ENCODE measurements around the gene DDX11. TPM values are rescaled to one million over a fixed set of nuclear protein-coding genes. Genes with fewer than 3 reads are reported as not detected.

Gene DDX11
- polyA plus RNA-seq, 1 of the 3 experiments (the other 2 are of a cell fraction) = 33.4 TPM

GRCh38 chr12:31034372-31034771 lies 39.3 kb upstream of the DDX11 start:
- Histone ChIP-seq H3K79me2 (ENCODE audit: insufficient read depth) (no peaks in the 10 kb centered on the region), H3K4me1 (ENCODE audit: control insufficient read depth in 1 of 2, insufficient read depth in 2 of 2, low read depth in 1 of 2, low read length in 1 of 2) (no peaks in the 10 kb centered on the region), H3K27ac (ENCODE audit: low read depth in 2 of 2, low read length in 1 of 2) (no peak overlapping the region), H3K27me3 (ENCODE audit: insufficient read depth) (no peaks in the 10 kb centered on the region), H3K9ac (no peak overlapping the region), H3K4me3 (ENCODE audit: low read depth in 2 of 2, low read length in 1 of 2) (no peak overlapping the region), H3F3A (replicated peaks; ENCODE audit: insufficient read depth) (no peaks in the 10 kb centered on the region), H3K4me2 (no peak overlapping the region), H3K9me3 (no peaks in the 10 kb centered on the region), H3K36me3 (replicated peaks in 1 of 2; ENCODE audit: control insufficient read depth in 1 of 2, insufficient read depth in 2 of 2, low read length in 1 of 2) (no peaks in the 10 kb centered on the region), H4K20me1 (ENCODE audit: insufficient read depth) (no peaks in the 10 kb centered on the region), H2AFZ (ENCODE audit: low read depth) (no peak overlapping the region), H3K9me2 (no peaks in the 10 kb centered on the region)
- TF ChIP-seq RFX5 (IDR thresholded peaks at IDR 0.05; ENCODE audit: low read length) (no peak), MEF2A (IDR thresholded peaks at IDR 0.05; ENCODE audit: borderline replicate concordance, low read depth) (no peak), RCOR1 (IDR thresholded peaks at IDR 0.05; ENCODE audit: low read length) (no peak), EP300 (IDR thresholded peaks at IDR 0.05; ENCODE audit: borderline replicate concordance in 1 of 2, low read depth in 1 of 2, low read length in 1 of 2) (no peak), YY1 (IDR thresholded peaks at IDR 0.05; ENCODE audit: low read depth) (no peak), CHD2 (IDR thresholded peaks at IDR 0.05; ENCODE audit: low read length, partially characterized antibody) (no peak), SMC3 (IDR thresholded peaks at IDR 0.05; ENCODE audit: low read depth, low read length) (no peak)
- CTCF ChIA-PET = interaction anchor here (1.3 to 3.7 kb wide), 2 partner anchors 12 to 152 kb away, joined by 3 to 15 read pairs; no protein-coding TSS in a partner anchor
- DNase-seq = no peak
- 68% methylated on average over 3 of the region's 3 CpGs for WGBS (ENCODE audit: low lambda C conversion rate)
- POLR2A ChIA-PET = no interaction called here

- H2AFZ ChIP-seq (ENCODE audit: low read depth) = no peak overlapping the region
- H3K9me2 ChIP-seq = no peaks in the 10 kb centered on the region
- H3K9ac ChIP-seq = no peak overlapping the region
- H3K9me3 ChIP-seq = no peaks in the 10 kb centered on the region
- ChIA-PET POLR2A (no interaction called here), CTCF (interaction anchor here (0.9 to 3.7 kb wide), 2 partner anchors 13 to 159 kb away, joined by 3 to 15 read pairs; no protein-coding TSS in a partner anchor)
- H3K27me3 ChIP-seq (ENCODE audit: insufficient read depth) = no peaks in the 10 kb centered on the region
- no peaks in the 10 kb centered on the region for H3K79me2 ChIP-seq (ENCODE audit: insufficient read depth)
- no peaks in the 10 kb centered on the region for H3F3A ChIP-seq (replicated peaks; ENCODE audit: insufficient read depth)
- H3K27ac ChIP-seq (ENCODE audit: low read depth in 2 of 2, low read length in 1 of 2) = no peak overlapping the region
- no peak overlapping the region for H3K4me2 ChIP-seq
- H3K4me1 ChIP-seq (ENCODE audit: control insufficient read depth in 1 of 2, insufficient read depth in 2 of 2, low read depth in 1 of 2, low read length in 1 of 2) = no peaks in the 10 kb centered on the region
- H4K20me1 ChIP-seq (ENCODE audit: insufficient read depth) = no peaks in the 10 kb centered on the region
- TF ChIP-seq GATA2 (CRISPR knock-in tag; IDR thresholded peaks at IDR 0.05) (no peak), NFIC (IDR thresholded peaks at IDR 0.05; ENCODE audit: borderline replicate concordance) (no peak), RXRA (IDR thresholded peaks at IDR 0.05; ENCODE audit: borderline replicate concordance, low read depth) (no peak), ZBTB33 (IDR thresholded peaks at IDR 0.05; ENCODE audit: borderline replicate concordance, low read depth) (no peak), EZH2phosphoT487 (IDR thresholded peaks at IDR 0.05; ENCODE audit: borderline replicate concordance, low read depth) (no peak), GABPA (IDR thresholded peaks at IDR 0.05; ENCODE audit: low read depth) (no peak)
- H3K36me3 ChIP-seq (replicated peaks in 1 of 2; ENCODE audit: control insufficient read depth in 1 of 2, insufficient read depth in 2 of 2, low read length in 1 of 2) = no peaks in the 10 kb centered on the region
- 75% methylated on average over 4 of the region's 4 CpGs for WGBS (ENCODE audit: low lambda C conversion rate)
- no peak for DNase-seq
- no peak overlapping the region for H3K4me3 ChIP-seq (ENCODE audit: low read depth in 2 of 2, low read length in 1 of 2)
Measured at GRCh38 chr12:31035226-31035625, 38.4 kb upstream of the DDX11 start.

Data from SK-N-SH (cell line).